CD4-positive, CD25-positive, alpha-beta regulatory T cell (primary cell): ENCODE data around the gene FRG2B. TPM values are rescaled to one million over a fixed set of nuclear protein-coding genes. Genes with fewer than 3 reads are reported as not detected.
"Not testable (repeated sequence)": the region's sequence is repeated elsewhere in the genome, so short reads cannot be mapped to it uniquely, and the experiment has no call there.

Experiments used
- ATAC-seq, 2 donors: fragments of 150-1000 bp; cut with Tn5 transposase; one replicate each; pipeline ENCODE4 v1.10.0; 2021; ENCODE audit warnings: low read depth in 2 of 2, moderate number of reproducible peaks in 2 of 2, moderate library complexity in 1 of 2
- DNase-seq, 3 donors: peaks; one replicate each; pipeline versions ENCODE4 v3.0.0 to v3.0.0-alpha.2; 2012 to 2022; ENCODE audit warnings: mixed read lengths in 1 of 3
- H3K27ac ChIP-seq: one replicate; pipeline ENCODE4 v1.7.0; 2013; ENCODE audit warnings: mild to moderate bottlenecking, low read length; ENCODE audit not compliant: insufficient read depth, poor library complexity, severe bottlenecking
- H3K27me3 ChIP-seq: one replicate; pipeline ENCODE4 v1.7.0; 2013; ENCODE audit warnings: low read length; ENCODE audit not compliant: control insufficient read depth, insufficient read depth
- H3K36me3 ChIP-seq: one replicate; pipeline ENCODE4 v1.7.0; 2013; ENCODE audit warnings: mild to moderate bottlenecking, low read length, moderate library complexity; ENCODE audit not compliant: control insufficient read depth, insufficient read depth
- H3K4me1 ChIP-seq: 2 replicates; pipeline ENCODE4 v1.7.0; 2013; ENCODE audit warnings: mild to moderate bottlenecking, low read length; ENCODE audit not compliant: insufficient read depth, control insufficient read depth, poor library complexity, severe bottlenecking
- H3K4me3 ChIP-seq: one replicate; pipeline ENCODE4 v1.7.0; 2013; ENCODE audit warnings: low read depth, mild to moderate bottlenecking, low read length, moderate library complexity
- H3K9me3 ChIP-seq, 2 experiments: 1 replicate in 1 of 2; 2 replicates in 1 of 2; pipeline ENCODE4 v1.7.0; 2013; ENCODE audit warnings: low read length in 2 of 2, mild to moderate bottlenecking in 1 of 2, moderate library complexity in 1 of 2; ENCODE audit not compliant: control insufficient read depth in 2 of 2
- H3K27ac Mint-ChIP-seq, 3 donors: one replicate each; pipeline ENCODE4 v1.8.0; 2020 to 2022; ENCODE audit warnings: mild to moderate bottlenecking in 3 of 3, mixed read lengths in 3 of 3, moderate library complexity in 2 of 3
- H3K27me3 Mint-ChIP-seq: one replicate; pipeline ENCODE4 v1.8.0; 2022; ENCODE audit warnings: mild to moderate bottlenecking, mixed read lengths
- H3K36me3 Mint-ChIP-seq: one replicate; pipeline ENCODE4 v1.8.0; 2020; ENCODE audit warnings: mixed read lengths
- H3K4me1 Mint-ChIP-seq, 4 donors: one replicate each; pipeline ENCODE4 v1.8.0; 2020 to 2022; ENCODE audit warnings: mixed read lengths in 4 of 4, mild to moderate bottlenecking in 1 of 4
- H3K4me3 Mint-ChIP-seq, 4 donors: one replicate each; pipeline ENCODE4 v1.8.0; 2020 to 2022; ENCODE audit warnings: mild to moderate bottlenecking in 4 of 4, mixed read lengths in 4 of 4, moderate library complexity in 3 of 4
- H3K9me3 Mint-ChIP-seq, 7 donors: one replicate each; pipeline ENCODE4 v1.8.0; 2020 to 2022; ENCODE audit warnings: mixed read lengths in 7 of 7, mild to moderate bottlenecking in 3 of 7, moderate library complexity in 2 of 7
- polyA plus RNA-seq, 4 donors: library from polyadenylated mRNA; unstranded; fragments of 300-500 nt; fragmentation: Illumina TruSeq; gene quantifications; one replicate each; pipeline ENCODE4 v1.2.3, GENCODE V29; 2021
- total RNA-seq: library from RNA; stranded (reverse); gene quantifications from one replicate; pipeline ENCODE4 v1.2.3, GENCODE V29; 2022

Gene FRG2B
- total RNA-seq (not detected), polyA plus RNA-seq (not detected)

- H3K36me3 Mint-ChIP-seq, H3K27ac ChIP-seq, ATAC-seq, H3K27me3 Mint-ChIP-seq, H3K4me3 ChIP-seq, H3K27ac Mint-ChIP-seq, DNase-seq, H3K9me3 Mint-ChIP-seq, H3K9me3 ChIP-seq, H3K27me3 ChIP-seq, H3K4me3 Mint-ChIP-seq, H3K36me3 ChIP-seq, H3K4me1 ChIP-seq, H3K4me1 Mint-ChIP-seq: not testable (repeated sequence)
Measured at GRCh38 chr10:133626695-133627094, at the start of gene FRG2B. FRG2B (minus strand) TSS chr10:133626795; CDS start chr10:133626742, 53 bp downstream.

DNA sequence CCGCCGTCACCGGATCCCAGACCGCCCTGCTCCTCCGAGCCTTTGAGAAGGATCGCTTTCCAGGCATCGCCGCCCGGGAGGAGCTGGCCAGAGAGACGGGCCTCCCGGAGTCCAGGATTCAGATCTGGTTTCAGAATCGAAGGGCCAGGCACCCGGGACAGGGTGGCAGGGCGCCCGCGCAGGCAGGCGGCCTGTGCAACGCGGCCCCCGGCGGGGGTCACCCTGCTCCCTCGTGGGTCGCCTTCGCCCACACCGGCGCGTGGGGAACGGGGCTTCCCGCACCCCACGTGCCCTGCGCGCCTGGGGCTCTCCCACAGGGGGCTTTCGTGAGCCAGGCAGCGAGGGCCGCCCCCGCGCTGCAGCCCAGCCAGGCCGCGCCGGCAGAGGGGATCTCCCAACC, 40.9 kb upstream of the FRG2B start:
- not testable (repeated sequence) for H3K36me3 ChIP-seq, H3K4me1 ChIP-seq, H3K27me3 ChIP-seq, H3K36me3 Mint-ChIP-seq, H3K4me3 Mint-ChIP-seq, H3K27ac ChIP-seq, H3K9me3 Mint-ChIP-seq, H3K27ac Mint-ChIP-seq, DNase-seq, H3K4me3 ChIP-seq, H3K4me1 Mint-ChIP-seq, H3K9me3 ChIP-seq
- peak in 1 of 2 donors; percentile 28 for ATAC-seq
- H3K27me3 Mint-ChIP-seq, result peaks cover 12% of the 10 kb centered on the region

GRCh38 chr10:133663544-133664160, 37.1 kb upstream of the FRG2B start:
- H3K36me3 Mint-ChIP-seq, H3K4me1 Mint-ChIP-seq, H3K27me3 ChIP-seq, H3K36me3 ChIP-seq, H3K9me3 Mint-ChIP-seq, H3K27ac ChIP-seq, H3K4me1 ChIP-seq, H3K9me3 ChIP-seq, H3K27ac Mint-ChIP-seq, H3K4me3 Mint-ChIP-seq, ATAC-seq, DNase-seq, H3K4me3 ChIP-seq: not testable (repeated sequence)
- H3K27me3 Mint-ChIP-seq, result peaks cover 12% of the 10 kb centered on the region

DNA sequence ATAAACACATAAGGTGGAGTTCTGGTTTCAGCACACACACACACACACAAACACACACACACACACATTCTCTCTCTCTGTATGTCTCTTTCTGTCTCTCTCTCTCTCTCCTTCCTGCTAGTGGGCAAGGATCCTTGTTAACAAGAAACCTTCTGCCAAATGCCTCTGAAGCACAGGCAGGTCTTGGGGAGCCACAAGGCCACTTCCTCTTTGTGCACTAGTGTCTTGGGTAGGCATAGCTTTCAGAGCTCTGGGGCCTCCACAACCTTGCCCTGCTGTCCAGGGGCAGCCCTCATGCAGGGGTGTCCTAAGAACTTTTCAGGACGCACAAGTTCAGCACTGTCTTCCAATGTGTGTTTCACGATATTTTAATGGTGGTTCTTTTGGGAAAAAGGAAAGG, 34.5 kb upstream of the FRG2B start:
- not testable (repeated sequence) for ATAC-seq, H3K9me3 Mint-ChIP-seq, H3K27me3 ChIP-seq, H3K4me3 ChIP-seq, H3K4me1 Mint-ChIP-seq, H3K9me3 ChIP-seq, DNase-seq, H3K27ac ChIP-seq, H3K27ac Mint-ChIP-seq, H3K4me3 Mint-ChIP-seq, H3K36me3 Mint-ChIP-seq, H3K36me3 ChIP-seq, H3K4me1 ChIP-seq
- H3K27me3 Mint-ChIP-seq, result peaks cover 12% of the 10 kb centered on the region

DNA sequence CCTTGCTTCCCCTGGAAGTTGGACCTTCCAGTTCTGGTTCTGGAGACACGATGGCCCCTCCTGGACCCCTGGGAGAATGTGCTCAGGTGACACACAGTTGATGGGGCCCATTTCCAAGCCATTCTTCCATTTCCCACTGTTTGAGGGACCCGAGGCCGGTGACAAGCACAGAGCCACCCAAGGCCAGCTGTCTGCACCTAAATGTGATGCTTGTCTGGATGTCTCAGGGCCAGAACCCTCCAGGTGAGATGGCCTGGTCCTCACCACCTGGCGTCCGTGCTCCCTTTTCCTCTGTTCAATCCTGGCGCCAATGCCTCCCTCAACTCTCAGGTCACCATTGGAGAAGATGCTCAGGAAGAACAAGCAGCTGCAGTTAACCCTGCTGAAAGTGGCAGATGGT, 33.9 kb upstream of the FRG2B start:
- H3K4me3 Mint-ChIP-seq, H3K36me3 ChIP-seq, H3K4me1 Mint-ChIP-seq, ATAC-seq, H3K27ac Mint-ChIP-seq, H3K36me3 Mint-ChIP-seq, H3K4me3 ChIP-seq, H3K27ac ChIP-seq, H3K4me1 ChIP-seq, H3K9me3 Mint-ChIP-seq, H3K27me3 ChIP-seq, H3K9me3 ChIP-seq, DNase-seq: not testable (repeated sequence)
- peaks cover 12% of the 10 kb centered on the region for H3K27me3 Mint-ChIP-seq

DNA sequence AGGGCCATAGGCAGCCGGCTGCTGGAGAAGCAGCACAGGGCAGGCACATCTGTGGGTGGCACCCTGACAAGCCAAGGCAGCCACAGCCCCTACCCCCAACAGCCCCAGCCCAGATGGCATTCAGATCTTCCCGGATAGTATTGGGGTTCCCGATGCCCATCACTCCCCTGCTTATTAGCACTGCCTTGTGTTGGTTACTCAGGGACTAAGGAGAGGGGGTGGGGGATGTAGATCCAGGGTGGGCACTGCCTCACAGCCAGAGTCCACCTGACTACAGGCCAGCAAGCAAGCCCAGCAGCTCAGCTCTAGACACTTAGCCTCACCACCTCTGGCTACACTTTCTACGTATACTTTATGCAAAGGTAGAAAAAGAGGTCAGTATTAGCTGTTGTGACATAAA, 30.7 kb upstream of the FRG2B start:
- H3K4me1 Mint-ChIP-seq, H3K9me3 Mint-ChIP-seq, H3K27ac ChIP-seq, H3K4me3 Mint-ChIP-seq, H3K27me3 ChIP-seq, H3K27me3 Mint-ChIP-seq, H3K36me3 ChIP-seq, H3K4me1 ChIP-seq, H3K4me3 ChIP-seq, H3K27ac Mint-ChIP-seq, H3K36me3 Mint-ChIP-seq, ATAC-seq, H3K9me3 ChIP-seq, DNase-seq: not testable (repeated sequence)

DNA sequence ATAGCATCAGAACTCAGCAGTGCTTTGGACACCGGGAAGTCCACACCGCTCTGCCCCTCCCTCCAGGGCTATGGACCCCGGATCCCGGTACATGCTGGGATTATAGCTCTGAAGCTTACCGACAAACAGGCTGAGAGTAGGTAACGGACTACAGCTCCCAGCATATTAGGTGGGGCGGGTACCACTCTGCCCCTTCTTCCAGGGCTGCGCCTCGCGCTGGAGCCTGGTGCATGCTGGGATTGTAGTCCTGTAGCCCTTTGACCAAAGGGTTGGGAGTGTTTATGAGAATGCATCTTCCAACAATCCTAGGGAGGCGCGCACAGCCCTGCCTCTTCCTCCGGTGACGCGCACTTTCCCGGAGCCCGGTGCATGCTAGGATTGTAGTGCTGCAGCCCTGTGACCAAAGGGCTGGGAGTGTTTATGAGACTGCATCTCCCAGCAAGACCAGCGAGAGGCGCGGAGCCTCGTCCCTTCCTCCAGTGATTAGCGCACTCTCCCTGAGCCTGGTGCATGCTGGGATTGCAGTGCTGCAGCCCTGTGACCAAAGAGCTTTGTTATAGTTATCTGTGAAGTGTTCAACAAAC, 22.4 kb upstream of the FRG2B start:
- H3K9me3 ChIP-seq, DNase-seq, H3K27ac ChIP-seq, H3K36me3 ChIP-seq, H3K36me3 Mint-ChIP-seq, H3K27ac Mint-ChIP-seq, ATAC-seq, H3K4me1 ChIP-seq, H3K27me3 Mint-ChIP-seq, H3K27me3 ChIP-seq, H3K4me1 Mint-ChIP-seq, H3K4me3 ChIP-seq, H3K9me3 Mint-ChIP-seq: not testable (repeated sequence)
- H3K4me3 Mint-ChIP-seq, result peak overlapping the region in 1 of 4 donors; percentile 39

DNA sequence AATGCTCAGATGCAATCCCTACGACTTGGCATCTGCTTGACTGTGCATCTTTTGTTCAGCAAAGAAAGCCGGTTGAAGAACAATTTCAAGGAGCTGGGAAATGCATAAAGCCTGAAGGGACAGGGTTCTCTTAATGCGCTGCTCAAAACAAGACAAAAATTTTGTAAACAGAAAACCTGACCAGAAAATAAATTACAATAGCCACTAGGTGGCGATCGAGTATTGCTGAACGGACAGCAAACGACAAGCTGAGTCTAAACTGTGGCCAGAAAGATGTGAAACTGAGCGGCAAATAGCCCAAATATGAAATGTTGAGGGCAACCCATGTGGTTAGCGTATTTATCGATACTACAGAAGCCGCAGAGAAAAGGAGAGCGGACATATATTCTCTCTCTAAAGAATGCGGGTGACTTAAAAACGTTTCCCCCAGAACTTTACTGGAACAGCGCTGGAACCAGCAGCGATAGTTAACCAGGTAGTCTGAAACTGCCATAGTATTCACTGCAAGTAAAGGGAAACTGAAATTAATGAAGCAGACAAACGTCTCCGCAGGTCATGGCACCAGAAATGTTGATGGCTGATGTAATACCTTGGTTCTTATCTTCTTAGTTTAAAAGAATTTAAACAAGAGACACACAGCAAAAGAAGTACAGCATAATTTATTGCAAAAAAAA, 20.6 kb upstream of the FRG2B start:
- H3K27ac Mint-ChIP-seq, H3K27ac ChIP-seq, H3K4me1 ChIP-seq, H3K36me3 Mint-ChIP-seq, H3K36me3 ChIP-seq, H3K9me3 ChIP-seq, H3K9me3 Mint-ChIP-seq, H3K4me1 Mint-ChIP-seq, H3K4me3 ChIP-seq, H3K27me3 Mint-ChIP-seq, H3K27me3 ChIP-seq: not testable (repeated sequence)
- H3K4me3 Mint-ChIP-seq, result peak overlapping the region in 2 of 4 donors; percentile 39 to 69
- peak; percentile 34 to 58 for ATAC-seq
- DNase-seq, result peak in 1 of 3 donors; percentile 55
